Measurements from ENCODE around the gene NOM1.
A peak's percentile ranks its signal among the peaks of the same experiment; 100 is the strongest.
"Not testable (repeated sequence)": the region's sequence is repeated elsewhere in the genome, so short reads cannot be mapped to it uniquely, and the experiment has no call there.

The NOM1 gene

GRCh38 chr7:156940421-156941122 is 8.9 kb upstream of the NOM1 start:
- no peak for DNase-seq

- no peak for DNase-seq
Observed at GRCh38 chr7:156941393-156942182, 7.9 kb upstream of the NOM1 start.

GRCh38 chr7:156942708-156943090 is 6.8 kb upstream of the NOM1 start:
- DNase-seq, result no peak

- DNase-seq, result no peak
Observed at GRCh38 chr7:156943091-156944041, 6.1 kb upstream of the NOM1 start.

GRCh38 chr7:156944876-156945275 is 4.6 kb upstream of the NOM1 start:
- DNase-seq, result no peak

GRCh38 chr7:156947120-156947843 is 2.2 kb upstream of the NOM1 start:
- no peak for DNase-seq

GRCh38 chr7:156948361-156948760 is 1.2 kb upstream of the NOM1 start:
- no peak for DNase-seq

- no peak for DNase-seq
Observed at GRCh38 chr7:156950381-156950858, 908 bp downstream of the NOM1 start.

GRCh38 chr7:156953215-156953614 is 3.7 kb downstream of the NOM1 start:
- DNase-seq, result not testable (repeated sequence)

GRCh38 chr7:156954941-156955340 is 5.4 kb downstream of the NOM1 start:
- DNase-seq, result no peak

GRCh38 chr7:156956727-156957126 is 7.2 kb downstream of the NOM1 start:
- DNase-seq, result no peak

- DNase-seq, result no peak
Observed at GRCh38 chr7:156962145-156962544, 12.6 kb downstream of the NOM1 start.

- DNase-seq, result no peak
Observed at GRCh38 chr7:156962897-156963296, 13.4 kb downstream of the NOM1 start.

GRCh38 chr7:156963472-156963871 is 14.0 kb downstream of the NOM1 start:
- DNase-seq, result no peak

- DNase-seq, result no peak
Observed at GRCh38 chr7:156964971-156965370, 15.5 kb downstream of the NOM1 start.

GRCh38 chr7:156966387-156966786 is 16.9 kb downstream of the NOM1 start:
- DNase-seq, result no peak

GRCh38 chr7:156968183-156968582 is 18.7 kb downstream of the NOM1 start:
- no peak for DNase-seq

GRCh38 chr7:156969972-156970420 is 20.5 kb downstream of the NOM1 start:
- peak; percentile 8 for DNase-seq

GRCh38 chr7:156975620-156976019 is 26.1 kb downstream of the NOM1 start:
- DNase-seq, result no peak

- no peak for DNase-seq
Observed at GRCh38 chr7:156979007-156979606, 29.6 kb downstream of the NOM1 start.

- DNase-seq, result no peak
Observed at GRCh38 chr7:156979711-156980110, 30.2 kb downstream of the NOM1 start.

Data from central memory CD4-positive, alpha-beta T cell (primary cell).